ENCODE results near the gene IFNA2. TPM values are rescaled to one million over a fixed set of nuclear protein-coding genes. Genes with fewer than 3 reads are reported as not detected.
"Not testable (repeated sequence)": the region's sequence is repeated elsewhere in the genome, so short reads cannot be mapped to it uniquely, and the experiment has no call there.

IFNA2 gene
- not detected for total RNA-seq

GRCh38 chr9:21385131-21385670 is at the start of gene IFNA2:
IFNA2 (minus strand) TSS chr9:21385398; CDS start chr9:21385329, 69 bp downstream.
- in situ Hi-C loops (cut with MboI; ENCODE audit: low pct_ligation_motif_present in 1 of 4, low pct_unique_long_range_greater_than_20kb in 1 of 4, low sequenced_read_pairs in 3 of 4) (no loop called here), intact Hi-C loops (cut with DNase I; ENCODE audit: low total_unique reads) (no loop called here)
- H3K36me3 ChIP-seq, result no peaks in the 10 kb centered on the region
- H3K9me3 ChIP-seq, result no peaks in the 10 kb centered on the region
- H3K27me3 ChIP-seq, result peaks cover 52% of the 10 kb centered on the region
- no peak within 1 kb of the TSS for H3K4me3 ChIP-seq
- 45 to 88% methylated on average over 1 of the region's 1 CpG for WGBS, 2 donors (ENCODE audit: low coverage in 1 of 2)
- no peak for DNase-seq
- peaks cover 0 to 6% (median 0%) of the 10 kb centered on the region in 4 donors for H3K4me1 ChIP-seq
- TF ChIP-seq POLR2A (IDR thresholded peaks at IDR 0.05) (no peak), CTCF (IDR thresholded peaks at IDR 0.05) (no peak), POLR2AphosphoS5 (IDR thresholded peaks at IDR 0.05) (no peak), EP300 (IDR thresholded peaks at IDR 0.05; ENCODE audit: low read depth) (no peak)
- no peak within 1 kb of the TSS for H3K27ac ChIP-seq

GRCh38 chr9:21435015-21435383 is 49.8 kb upstream of the IFNA2 start:
- DNase-seq; H3K4me3 ChIP-seq; H3K36me3 ChIP-seq; H3K4me1 ChIP-seq; intact Hi-C loops (cut with DNase I; ENCODE audit: low total_unique reads); H3K9me3 ChIP-seq; H3K27ac ChIP-seq; H3K27me3 ChIP-seq: not testable (repeated sequence)
- in situ Hi-C loops (cut with MboI; ENCODE audit: low pct_ligation_motif_present in 1 of 4, low pct_unique_long_range_greater_than_20kb in 1 of 4, low sequenced_read_pairs in 3 of 4), result loop anchor here in 1 of 4 donors (25.0 kb wide), 1 partner anchor 123 kb away; the partner anchor contains the start of gene IFNA5
- WGBS, 2 donors (ENCODE audit: low coverage in 1 of 2), result 70 to 81% methylated on average over 3 to 7 of the region's 7 CpGs

DNA sequence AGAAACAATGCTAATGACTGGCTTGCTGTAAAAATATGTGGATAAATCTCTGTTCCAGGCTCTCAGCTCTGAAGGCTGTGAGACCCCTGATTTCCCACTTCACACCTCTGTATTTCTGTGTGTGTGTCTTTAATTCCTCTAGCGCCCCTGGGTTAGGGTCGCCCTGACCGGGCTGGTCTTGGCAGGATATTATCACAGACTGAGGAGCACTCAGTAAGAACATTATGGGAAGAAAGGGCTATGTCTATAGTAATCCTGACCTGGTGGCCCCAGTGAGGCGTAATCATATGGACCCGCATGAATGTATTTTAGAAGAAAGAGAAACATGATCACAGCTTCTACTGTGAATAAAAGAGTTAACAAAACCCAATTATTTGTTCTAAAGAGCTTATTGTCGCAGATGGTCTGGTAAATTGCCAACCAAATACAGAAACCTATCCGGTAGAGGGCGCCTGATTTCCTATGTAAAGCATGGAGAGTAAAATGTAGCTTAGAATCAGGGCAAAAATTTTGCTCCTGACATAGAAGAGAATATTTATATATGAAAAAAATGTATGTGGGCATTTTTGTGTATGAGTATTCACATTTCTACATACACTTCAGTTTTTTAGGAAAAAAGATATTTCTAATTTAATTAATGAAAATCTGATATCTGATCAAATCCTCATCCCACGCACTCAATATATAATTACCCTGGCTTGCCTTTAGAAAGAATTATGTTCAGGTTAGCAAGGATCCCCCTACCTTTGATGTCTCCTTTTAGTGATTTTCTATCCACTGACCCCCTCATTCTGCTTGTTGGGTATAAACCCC is 49.2 kb upstream of the IFNA2 start:
- intact Hi-C loops (cut with DNase I; ENCODE audit: low total_unique reads) (no loop called here), in situ Hi-C loops (cut with MboI; ENCODE audit: low pct_ligation_motif_present in 1 of 4, low pct_unique_long_range_greater_than_20kb in 1 of 4, low sequenced_read_pairs in 3 of 4) (loop anchor here in 1 of 4 donors (25.0 kb wide), 1 partner anchor 122 kb away; the partner anchor contains the start of gene IFNA5)
- Histone ChIP-seq H3K4me1 (no peaks in the 10 kb centered on the region), H3K36me3 (no peaks in the 10 kb centered on the region), H3K27me3 (no peaks in the 10 kb centered on the region), H3K27ac (no peak overlapping the region), H3K4me3 (no peak overlapping the region), H3K9me3 (no peaks in the 10 kb centered on the region)
- no peak for TF ChIP-seq POLR2A (IDR thresholded peaks at IDR 0.05)
- TF ChIP-seq CTCF (IDR thresholded peaks at IDR 0.05), result peak in 4 of 5 experiments; percentile 17 to 43 (median 34)
- peak; percentile 28 for DNase-seq
- 54 to 56% methylated on average over 9 of the region's 9 CpGs for WGBS, 2 donors (ENCODE audit: low coverage in 1 of 2)

DNA sequence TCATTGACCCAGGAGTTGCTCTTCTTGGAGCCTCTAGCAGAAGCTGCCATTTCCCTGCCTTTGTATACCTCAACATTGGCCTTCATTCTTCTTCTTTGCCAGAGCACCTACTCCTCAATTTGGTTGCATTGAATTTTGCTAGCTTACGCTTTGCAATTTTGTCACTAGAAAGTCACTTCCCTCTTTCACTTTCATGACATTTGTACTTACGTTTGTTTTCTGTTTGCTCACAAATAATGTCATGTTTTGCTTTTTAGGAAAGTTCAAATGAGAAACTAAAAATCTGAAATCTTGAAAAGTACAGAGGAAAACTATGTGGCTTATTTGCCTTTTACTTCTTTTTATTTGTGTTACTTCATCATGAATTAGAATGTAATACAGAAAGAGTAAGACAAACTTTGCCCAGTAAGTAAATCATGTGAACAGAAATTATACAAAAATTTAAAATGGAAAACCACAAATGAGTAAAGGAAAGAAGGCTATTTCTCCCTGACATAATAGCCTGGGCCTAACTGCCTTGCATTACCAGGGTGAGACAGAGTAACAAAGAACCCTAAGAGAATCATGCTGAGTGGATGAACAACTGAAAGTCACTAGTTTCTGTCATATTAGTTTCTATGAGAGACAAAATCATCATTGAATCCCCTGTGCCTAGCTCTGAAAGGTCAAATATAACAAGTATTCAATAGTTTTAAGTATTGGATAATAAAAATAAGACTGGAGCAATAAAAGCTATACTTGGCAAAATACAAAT is 47.7 kb upstream of the IFNA2 start:
- Histone ChIP-seq H3K4me3 (no peak overlapping the region), H3K9me3 (no peaks in the 10 kb centered on the region), H3K36me3 (no peaks in the 10 kb centered on the region), H3K27ac (no peak overlapping the region), H3K27me3 (no peaks in the 10 kb centered on the region), H3K4me1 (no peaks in the 10 kb centered on the region)
- 59 to 80% methylated on average over 1 to 2 of the region's 2 CpGs for WGBS, 2 donors (ENCODE audit: low coverage in 1 of 2)
- in situ Hi-C loops (cut with MboI; ENCODE audit: low pct_ligation_motif_present in 1 of 4, low pct_unique_long_range_greater_than_20kb in 1 of 4, low sequenced_read_pairs in 3 of 4), result loop anchor here in 1 of 4 donors (25.0 kb wide), 1 partner anchor 121 kb away; the partner anchor contains the start of gene IFNA5
- DNase-seq, result no peak
- TF ChIP-seq POLR2AphosphoS5 (IDR thresholded peaks at IDR 0.05), result no peak
- TF ChIP-seq CTCF (IDR thresholded peaks at IDR 0.05), result no peak
- no peak for TF ChIP-seq EP300 (IDR thresholded peaks at IDR 0.05; ENCODE audit: low read depth)
- TF ChIP-seq POLR2A (IDR thresholded peaks at IDR 0.05), result no peak
- intact Hi-C loops (cut with DNase I; ENCODE audit: low total_unique reads), result no loop called here

Measured in transverse colon (tissue), 4 donors.